ENCODE data around the gene CPXM2.

Gene CPXM2

DNA sequence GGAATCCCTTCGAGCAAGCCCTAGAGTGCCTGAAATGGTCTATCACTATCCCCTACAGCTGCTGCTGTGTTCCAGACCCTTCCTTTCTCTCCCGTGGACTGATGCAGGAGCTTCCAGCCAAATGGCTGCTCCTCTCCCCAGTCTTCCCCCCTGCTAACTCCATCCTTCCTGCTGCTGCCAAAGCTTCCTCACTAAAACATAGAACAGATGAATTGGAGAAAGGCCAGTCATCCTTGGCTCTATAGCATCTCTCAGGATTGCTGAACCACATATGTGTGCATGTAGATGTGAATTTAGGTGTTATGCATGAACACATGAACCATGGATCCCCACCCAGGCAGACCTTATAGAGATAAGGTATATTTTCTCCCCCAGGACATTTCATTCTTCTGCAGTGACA, 164.8 kb downstream of the CPXM2 start:
- DNase-seq = no peak

DNA sequence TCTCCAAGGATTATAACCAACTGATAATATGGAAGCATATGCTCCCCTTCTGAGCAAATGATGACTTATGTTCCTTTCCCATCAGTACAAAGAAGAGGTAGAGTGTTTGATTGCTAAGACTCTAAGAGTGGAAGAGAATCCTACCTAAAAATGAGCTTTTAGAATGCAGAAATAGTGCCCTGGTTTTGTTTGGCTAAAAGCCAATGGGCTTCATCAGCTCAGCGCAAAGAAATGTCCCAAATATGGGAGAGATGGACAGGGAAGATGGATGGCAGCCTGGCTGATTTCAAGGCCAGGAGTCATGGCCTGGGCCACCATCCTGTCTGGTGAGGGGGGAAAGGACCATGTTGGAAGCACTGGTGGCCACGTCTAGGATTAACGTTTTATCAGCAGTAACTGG, 165.2 kb downstream of the CPXM2 start:
- DNase-seq = no peak

DNA sequence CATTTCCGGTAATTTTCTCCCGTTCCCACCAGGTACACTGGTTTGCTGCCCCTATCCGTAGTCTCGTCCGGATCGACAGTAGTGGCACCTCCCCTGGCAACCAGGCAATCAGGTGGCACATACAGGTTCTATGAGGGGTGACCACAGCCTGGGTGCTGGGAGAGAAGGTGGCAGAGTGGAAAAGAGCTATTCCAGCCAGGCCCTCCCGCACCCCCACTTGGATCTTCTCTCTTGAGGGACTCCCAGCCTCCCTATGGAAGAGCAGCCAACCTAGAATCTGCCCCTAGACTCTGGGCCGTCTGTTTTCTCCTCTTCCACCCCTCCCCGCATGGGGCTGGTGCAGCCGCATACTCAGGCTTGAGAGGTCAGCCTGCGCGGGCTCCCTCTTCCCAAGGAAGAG, 166.9 kb downstream of the CPXM2 start:
- DNase-seq = no peak

DNA sequence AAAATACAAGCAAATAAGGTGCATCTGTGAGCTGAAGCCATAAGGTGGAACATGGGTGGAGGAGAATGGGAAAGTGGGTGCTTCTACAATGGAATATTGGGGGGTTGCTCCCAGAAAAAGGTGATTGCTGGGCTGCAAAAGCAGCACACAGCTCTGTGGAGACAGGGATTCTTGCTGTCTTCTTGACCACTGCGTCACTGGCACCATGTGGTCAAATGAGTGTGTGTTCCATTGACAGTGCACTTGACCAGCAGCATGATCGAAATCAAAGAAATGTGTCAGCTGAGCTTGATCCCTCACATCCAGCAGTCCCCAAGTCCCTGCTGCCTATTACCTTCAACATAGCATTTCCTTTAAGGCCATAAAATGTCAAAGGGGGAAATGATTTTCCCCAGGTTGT, 169.3 kb downstream of the CPXM2 start:
- no peak for DNase-seq

DNA sequence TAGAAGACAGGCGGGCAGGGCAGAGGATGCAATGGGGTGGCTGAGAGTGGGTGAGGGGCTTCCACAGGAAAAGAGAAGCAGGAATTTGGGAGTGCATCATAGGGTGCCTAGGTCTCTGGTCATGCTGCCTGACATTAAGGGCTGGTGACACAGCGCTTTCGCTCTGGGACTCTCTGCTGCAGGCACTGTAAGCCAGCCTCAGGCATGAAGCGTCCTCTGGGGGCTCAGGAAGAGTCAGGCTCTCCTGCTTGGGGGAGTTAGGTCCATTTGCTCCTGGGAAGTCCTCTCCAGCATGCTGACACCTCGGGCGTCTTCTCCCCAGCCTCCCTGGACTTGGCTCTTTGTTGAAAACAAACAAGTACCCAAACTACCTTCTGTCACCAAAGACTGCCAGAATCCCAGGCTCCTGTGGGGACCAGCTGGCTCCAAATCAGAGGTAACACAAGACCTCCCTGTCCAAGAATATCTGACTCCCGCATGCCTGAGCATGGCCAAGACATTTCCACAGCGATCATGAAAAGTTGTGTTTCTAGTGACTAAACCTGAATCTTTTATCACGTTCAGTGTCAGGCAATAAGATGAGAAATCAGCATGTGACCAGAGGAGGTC, 170.1 kb downstream of the CPXM2 start:
- no peak for DNase-seq

DNA sequence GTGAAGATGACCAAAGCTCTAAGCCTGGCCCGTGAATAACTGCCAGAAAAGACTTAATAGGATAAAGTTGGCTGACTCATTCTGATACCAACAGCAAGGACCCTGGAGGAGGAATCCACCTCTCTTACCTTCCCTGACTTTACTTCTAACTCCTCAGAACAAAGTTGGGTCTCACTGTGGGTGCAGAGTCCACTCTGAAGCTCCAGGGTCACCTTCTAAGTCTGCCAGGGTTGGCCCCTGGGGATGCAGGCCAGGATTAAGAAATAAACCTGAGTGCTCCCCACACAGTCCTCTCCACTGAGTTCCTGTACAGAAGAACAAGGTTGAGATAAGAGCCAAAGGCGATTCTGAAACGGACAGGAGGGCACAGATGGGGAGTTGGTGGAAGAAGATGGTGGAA, 171.1 kb downstream of the CPXM2 start:
- no peak for DNase-seq

DNA sequence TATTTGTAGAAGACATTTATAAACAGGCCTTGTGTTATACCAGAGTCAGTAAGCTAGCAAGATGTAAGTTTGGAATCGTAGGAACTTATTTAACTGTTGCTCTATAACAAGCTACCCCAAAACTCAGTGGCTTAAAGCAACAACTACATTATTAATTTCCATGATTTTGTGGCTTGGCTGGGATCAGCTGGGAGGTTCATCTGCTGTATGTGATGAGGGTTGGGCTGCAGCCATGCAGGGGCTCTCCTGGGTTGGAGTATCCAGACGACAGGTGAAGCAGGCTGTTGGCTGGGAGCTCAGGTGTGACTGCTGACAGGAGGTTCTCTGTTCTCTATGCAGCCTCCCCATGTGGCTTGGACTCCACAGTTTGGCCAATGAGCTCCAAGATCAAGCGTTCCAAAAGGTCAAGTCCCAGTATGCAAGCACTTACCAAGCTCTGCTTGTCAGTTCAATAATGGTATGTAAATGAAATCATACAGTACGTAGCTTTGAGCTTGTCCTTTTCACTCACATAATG, 173.0 kb downstream of the CPXM2 start:
- DNase-seq = no peak

DNA sequence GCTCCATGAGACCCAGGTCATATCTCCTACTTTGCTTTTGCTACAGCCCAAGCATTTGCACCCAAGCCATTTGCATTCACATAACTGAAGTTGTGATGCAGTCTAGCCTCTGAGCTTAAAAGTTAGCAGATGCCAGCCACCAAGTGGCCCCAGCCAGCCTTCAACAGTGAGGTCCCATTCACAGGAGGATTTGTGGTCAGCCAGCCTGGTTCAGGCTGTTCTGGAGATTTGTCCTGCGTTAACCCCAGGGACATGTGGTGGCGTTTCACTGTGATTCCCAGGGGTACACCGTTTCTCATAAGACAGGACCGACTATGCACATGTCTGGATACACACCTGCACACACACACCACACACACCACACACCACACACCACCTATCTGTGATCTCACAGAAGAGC, 174.3 kb downstream of the CPXM2 start:
- no peak for DNase-seq

DNA sequence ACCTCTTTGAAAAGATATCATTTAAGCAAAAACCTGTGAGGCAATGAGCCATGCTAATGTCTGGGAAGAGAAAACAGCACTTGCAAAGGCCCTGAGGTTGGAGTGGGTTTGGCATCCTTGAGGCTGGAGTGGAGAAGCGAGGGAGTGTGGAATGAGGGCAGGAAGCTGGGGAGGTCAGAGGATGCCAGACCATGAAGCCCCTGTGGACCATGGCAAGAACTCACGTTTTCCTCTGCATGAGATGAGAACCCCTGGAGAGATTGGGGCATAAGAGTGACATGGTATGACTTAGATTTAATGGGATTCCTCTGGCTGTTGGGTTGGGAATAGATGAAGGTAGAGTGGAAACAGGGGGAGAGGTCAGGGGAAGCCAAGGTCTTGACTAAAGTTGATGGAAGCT, 176.1 kb downstream of the CPXM2 start:
- no peak for DNase-seq

DNA sequence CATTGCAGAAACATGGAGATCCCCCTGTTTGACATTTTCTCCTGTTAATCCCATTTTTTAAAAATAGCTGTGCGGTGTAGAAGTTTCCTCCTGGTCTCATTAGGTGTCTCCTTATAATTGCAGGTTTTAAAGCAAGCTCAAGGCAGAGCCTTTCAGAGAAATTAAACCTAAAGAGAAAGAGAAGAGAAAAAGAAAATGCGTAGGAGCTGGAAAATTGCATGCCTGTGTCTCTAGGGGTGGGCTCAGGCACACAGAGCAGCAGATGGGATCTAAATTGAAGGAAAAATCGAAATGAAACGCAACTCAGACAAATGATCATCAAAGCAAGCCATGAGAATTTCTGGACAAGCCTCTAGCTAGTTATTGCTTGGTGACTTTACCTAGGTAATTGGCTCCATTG, 185.4 kb downstream of the CPXM2 start:
- no peak for DNase-seq

DNA sequence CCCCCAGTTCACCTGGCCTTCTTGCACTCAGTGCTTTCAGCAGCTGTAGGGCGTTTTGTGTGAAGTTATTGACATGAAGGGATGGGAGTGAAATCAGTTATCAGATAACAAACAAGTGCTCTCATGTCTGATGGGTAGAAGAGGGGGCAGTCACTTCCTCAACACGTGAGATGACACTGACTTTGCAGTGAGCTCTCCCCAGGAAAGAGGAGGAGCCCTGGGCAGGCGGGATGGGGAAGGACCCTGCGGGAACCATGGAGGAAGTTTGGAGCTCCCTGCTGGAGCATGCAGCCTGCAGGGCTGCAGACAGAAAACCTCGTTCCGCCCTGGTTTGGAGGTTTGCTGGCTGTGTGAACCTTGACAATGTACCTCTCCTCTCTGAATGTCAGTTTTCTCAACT, 186.8 kb downstream of the CPXM2 start:
- DNase-seq = no peak

DNA sequence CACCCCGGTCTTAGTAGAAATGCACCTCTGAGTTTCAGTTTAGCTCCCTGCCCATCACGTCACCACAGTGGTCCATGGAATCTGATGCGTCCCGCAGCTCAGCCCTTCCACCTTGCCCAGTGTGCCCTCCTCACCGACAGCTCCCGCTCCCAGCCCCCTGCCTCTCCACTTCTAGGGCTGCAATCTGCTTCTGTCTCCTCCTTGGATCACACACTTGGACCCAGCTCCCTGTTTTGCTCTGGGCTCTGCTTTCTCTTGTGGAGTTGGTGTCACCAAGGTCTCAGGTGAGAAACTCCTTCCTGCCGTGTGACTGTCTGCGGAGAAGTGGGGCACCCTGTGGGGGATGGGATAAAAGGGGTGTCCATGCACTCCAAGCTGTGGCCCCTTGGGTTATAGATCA, 187.5 kb downstream of the CPXM2 start:
- DNase-seq = no peak

DNA sequence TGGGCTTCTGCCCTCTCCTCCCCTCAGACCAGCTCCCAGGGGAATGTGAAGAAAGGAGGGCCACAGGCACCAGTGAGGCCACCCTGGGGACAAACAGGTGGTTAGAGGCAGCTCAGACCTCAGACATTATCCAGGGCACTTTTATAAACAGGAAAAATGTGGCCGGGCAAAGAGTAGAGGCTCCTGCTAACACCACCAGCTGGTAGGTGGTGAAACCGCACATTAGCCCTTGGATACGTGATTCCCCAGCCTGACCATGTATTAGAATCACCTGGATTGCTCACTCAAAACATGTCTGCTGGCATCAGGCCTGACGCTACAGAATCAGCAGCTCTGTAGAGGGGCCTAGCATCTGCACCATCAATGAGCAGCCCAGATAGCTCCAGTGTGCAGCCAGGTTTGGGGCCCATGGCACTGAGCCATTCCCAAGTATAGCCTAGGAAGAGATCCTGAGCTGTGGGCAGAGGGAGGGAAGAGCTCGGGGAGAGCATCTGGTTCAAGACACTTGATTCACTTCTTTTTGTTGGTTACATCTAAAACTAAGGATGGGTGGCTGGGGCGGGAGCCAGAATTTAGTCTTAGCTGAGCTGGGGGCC, 188.3 kb downstream of the CPXM2 start:
- no peak for DNase-seq
